RPMI8226 (cell line): ENCODE data around the gene RETN.
A peak's percentile ranks its signal among the peaks of the same experiment; 100 is the strongest.

Experiments
- DNase-seq: peaks from one replicate; pipeline ENCODE4 v3.0.0-alpha.2; 2015

The RETN gene

GRCh38 chr19:7685546-7686445 is 16.9 kb downstream of the RETN start:
- no peak for DNase-seq

- no peak for DNase-seq
Observed at GRCh38 chr19:7687177-7687576, 18.3 kb downstream of the RETN start.

GRCh38 chr19:7689165-7689564 is 20.3 kb downstream of the RETN start:
- DNase-seq = no peak

GRCh38 chr19:7690779-7691258 is 22.0 kb downstream of the RETN start:
- DNase-seq = no peak

DNA sequence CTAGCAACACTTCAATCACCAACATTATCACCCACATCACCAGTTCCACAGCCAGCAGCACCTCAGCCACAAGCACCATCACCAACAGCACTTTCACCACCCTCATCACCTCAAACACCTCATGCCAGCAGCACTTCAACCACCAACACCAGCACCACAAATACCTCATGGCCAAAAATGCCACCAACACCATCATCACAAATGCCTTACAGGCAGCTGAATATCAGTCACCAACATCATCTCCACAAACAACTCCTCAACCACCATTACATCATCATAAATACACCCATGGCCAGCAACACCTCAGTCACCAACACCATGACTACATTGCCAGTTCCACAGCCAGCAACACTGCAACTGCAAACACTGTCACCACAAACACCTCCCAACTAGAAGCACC is 22.6 kb downstream of the RETN start:
- no peak for DNase-seq

DNA sequence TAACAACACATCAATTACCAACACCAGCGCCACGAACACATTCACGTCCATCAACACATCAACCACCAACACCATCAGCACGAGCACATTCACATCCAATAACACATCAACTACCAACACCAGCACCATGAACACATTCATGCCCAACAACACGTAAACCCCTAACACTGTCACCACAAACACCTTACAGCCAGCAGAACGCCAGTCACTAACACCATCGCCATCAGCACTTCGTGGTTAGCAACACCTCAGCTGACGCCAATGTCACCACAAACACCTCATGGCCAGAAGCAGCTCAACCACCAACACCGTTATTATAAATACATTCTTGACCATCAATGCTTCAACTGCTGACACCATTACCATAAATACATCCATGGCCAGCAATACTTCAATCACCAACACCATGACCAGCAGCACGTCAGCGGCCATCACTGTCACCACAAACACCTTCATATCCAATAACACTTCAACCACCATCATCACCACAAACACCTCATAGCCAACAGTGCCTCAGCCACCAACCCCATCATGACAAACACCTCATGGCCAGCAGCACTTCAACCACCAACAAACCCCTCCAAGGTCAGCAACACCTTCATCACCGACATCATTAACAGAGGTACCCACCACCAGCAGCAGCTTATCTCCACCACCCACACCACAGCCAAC is 23.7 kb downstream of the RETN start:
- DNase-seq = no peak

GRCh38 chr19:7694499-7694898 is 25.6 kb downstream of the RETN start:
- DNase-seq = no peak

GRCh38 chr19:7697721-7698287 is 29.0 kb downstream of the RETN start:
- no peak for DNase-seq

DNA sequence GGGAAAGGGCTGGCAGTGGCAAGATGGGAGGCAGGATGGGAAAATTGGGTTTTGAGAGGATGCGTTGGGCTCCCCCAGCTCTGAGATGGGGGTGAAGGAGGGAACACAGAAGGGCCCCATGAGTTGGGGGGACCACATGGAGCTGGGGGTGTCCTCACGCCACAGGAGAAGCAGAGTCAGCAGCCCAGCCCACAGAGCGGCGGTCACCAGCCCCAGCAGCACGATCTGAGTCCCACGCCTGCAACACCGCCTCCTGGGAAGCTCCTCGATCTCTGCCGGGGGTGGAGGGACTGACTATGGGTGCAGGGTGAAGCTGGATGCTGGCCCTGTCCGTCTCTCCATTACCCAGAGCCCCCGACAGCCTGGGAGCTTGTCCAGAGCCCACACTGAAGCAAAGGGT is 29.7 kb downstream of the RETN start:
- peak; percentile 35 for DNase-seq

DNA sequence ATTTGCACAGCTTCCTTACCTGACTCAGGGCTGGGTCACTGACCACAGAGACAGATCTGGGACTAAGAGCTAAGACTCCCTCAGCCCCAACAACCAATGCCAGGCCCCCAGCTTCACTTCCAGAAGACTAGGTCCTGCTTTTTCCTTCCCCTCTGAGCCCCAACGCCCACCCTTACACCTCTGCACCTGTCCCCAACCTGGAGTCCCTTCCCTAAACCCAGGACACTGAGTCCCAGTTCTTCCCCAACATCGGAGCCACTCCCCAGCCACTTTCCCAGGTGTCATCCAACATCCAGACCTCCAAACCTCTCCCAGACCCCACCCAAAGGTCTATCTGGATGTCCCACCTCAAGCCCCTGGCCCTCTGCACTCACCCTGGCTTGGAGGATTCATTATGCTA is 30.2 kb downstream of the RETN start:
- DNase-seq = no peak

DNA sequence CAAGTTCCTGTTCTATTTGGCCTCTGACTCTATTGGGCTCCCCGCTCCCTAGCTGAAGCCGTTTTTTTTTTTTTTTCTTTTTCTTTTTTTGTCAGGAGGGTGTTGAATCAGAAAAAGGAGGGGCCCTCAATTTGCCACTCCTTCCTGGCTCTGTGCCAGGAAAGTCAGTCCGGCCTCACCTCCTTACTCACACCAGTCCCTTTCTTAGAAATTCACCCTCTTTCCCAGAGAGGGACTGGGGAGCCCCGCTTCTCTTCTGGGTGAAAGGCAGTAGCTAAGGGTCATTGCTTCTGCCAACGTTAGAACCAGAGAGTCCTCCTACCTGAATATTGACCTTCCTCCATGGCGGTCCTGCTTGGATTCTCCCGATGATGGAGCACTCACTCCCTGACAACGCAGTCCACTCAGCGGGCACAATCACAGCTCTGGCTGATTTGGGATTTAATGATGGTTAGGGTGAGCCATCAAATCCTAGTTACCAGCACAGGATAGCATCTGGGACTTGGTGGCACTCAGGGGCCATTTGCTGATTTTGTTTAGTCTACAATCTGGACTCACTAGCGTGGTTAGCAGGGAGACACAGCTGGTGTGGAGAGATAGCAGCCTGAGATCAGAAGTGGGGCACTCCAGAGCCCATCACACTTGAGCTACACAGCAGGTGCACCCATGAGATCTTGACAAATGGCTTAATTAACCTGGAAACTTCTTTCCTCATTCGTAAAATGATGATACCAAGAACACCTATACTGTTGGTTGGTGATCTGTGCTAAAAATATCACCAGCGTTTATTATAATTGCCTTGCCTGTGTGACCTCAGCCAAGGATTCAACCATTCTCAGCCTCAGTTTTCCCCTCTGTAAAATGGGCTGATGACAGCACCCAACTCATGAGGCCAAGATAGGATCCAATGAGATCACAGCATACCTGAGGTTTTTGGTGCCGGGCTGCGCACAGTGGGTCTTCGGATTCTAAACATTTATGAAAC is 30.9 kb downstream of the RETN start:
- DNase-seq = peak; percentile 82

DNA sequence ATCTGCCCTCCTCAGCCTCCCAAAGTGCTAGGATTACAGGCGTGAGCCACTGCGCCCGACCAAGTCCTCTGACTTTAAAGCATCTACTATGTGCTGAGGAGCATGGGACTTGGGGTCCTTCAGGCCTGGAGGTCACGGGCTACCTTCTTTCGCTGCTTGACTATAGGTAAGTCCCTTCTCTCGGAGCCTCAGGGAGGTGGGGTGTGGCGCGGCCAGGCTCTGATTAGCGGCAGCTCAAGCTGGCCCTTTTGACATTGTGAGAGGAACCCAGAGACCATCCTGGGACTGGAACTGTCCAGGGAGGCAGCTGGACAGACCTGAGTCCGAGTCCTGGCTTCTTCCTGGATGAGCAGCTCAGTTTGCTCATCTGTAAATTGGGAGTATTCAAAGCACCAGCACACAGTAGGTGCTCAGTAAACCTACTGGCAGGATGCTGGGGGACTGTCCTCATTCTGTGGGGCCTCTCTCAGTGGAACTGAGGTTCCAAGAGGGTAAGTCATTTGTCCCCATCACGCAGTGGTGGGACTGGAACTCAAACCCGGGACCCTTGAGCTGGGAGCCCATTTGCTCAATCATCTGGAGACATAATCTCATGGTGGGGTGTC is 32.3 kb downstream of the RETN start:
- no peak for DNase-seq

DNA sequence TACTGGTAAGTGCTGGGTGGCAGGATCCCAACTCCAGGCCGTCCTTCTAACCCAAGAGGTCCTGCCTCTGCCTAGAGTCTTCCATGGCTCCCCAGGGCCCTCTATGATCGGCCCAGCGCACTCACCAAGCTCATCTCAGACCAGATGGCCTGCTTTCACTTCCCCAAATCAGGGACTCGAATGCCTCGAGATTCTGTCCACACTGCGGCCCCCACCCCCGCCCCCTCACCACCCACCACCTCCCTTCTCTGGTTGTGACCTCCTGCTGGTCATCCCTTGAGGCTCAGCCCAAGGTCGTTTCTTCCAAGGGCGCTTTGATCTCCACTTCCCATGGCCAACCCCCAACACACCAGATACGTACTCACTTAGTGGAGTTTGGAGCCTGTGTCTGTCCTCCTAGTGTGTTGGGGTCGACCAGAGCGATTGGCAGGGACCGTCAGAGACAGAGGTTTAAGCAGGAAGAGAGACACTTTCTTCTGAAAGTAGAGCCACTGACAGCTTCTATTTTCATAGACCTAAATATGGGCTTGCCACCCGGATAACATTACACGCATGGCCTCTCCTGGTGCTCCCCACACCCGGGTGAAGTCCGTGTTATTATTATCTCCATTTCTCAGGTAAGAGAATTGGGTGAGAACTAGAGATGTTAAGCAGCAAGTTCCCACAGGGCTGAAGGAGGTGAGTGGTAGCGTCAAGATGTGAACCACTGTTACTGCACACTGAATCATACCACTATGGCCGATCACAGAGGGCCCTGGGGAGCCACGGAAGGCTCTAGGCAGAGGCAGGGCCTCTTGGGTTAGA is 33.0 kb downstream of the RETN start, which contains the start of gene FCER2:
Gene FCER2 (minus strand): TSS at position 478 of the 804 bp plus-strand sequence. CDS start 2,371 bp downstream, outside the sequence.
- peak; percentile 88 for DNase-seq

GRCh38 chr19:7703332-7703731 is 34.5 kb downstream of the RETN start:
- no peak for DNase-seq

- no peak for DNase-seq
Observed at GRCh38 chr19:7704280-7705060, 35.6 kb downstream of the RETN start.

GRCh38 chr19:7705387-7706187 is 36.7 kb downstream of the RETN start:
- DNase-seq = peak; percentile 64

DNA sequence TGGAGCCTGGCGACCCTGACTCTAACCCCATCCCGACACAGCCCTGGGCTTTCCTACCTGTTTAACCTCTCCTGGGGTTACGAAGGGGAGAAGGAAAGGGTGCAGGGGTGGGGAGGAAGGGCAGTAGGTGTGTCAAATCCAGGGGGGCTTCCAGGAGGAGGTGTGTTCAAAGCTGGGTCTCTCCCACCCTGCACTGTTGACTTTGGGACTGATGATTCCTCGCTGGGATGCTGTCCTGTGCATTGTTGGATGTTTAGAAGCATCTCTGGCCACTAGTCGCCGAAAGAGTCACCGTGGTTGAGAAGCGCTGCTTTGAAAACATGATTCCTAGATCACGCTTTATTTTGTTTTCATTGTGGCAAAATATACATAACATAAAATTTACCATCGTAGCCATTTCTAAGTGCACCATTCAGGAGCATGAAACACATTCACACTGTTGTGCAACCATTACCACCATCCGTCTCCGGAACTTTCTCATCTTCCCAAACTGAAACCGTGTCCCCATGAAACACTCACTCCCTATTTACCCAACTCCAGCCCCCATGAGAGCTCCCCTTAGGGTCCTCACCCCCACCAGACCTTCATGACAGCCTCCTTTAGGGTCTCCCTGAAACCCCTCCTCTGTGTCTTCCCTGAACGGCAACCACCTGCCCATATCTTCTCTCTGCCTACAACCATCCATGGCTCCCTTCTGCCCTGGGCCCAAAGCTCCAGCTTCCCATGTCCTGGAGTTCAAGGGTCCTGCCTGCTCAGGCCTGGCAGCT is 37.5 kb downstream of the RETN start:
- DNase-seq = no peak

GRCh38 chr19:7706955-7707456 is 38.2 kb downstream of the RETN start:
- peak; percentile 39 for DNase-seq
